RPMI8226 (cell line): ENCODE data around the gene CNNM3.
"Not testable (repeated sequence)": the region's sequence is repeated elsewhere in the genome, so short reads cannot be mapped to it uniquely, and the experiment has no call there.

Experiments
- DNase-seq: peaks from one replicate; pipeline ENCODE4 v3.0.0-alpha.2; 2015

Gene CNNM3

GRCh38 chr2:96816127-96816835, at the start of gene CNNM3:
Gene CNNM3 (plus strand): TSS chr2:96816268. CDS start chr2:96816278, 10 bp downstream.
- DNase-seq = peak; percentile 96

- no peak for DNase-seq
Measured at GRCh38 chr2:96767135-96767871, 48.8 kb upstream of the CNNM3 start.

GRCh38 chr2:96768083-96768561, 47.9 kb upstream of the CNNM3 start:
- DNase-seq = no peak

GRCh38 chr2:96769814-96770213, 46.3 kb upstream of the CNNM3 start:
- DNase-seq = no peak

GRCh38 chr2:96770442-96771202, 45.4 kb upstream of the CNNM3 start:
- no peak for DNase-seq

GRCh38 chr2:96771796-96772618, 44.1 kb upstream of the CNNM3 start:
- DNase-seq = no peak

- peak; percentile 34 for DNase-seq
Measured at GRCh38 chr2:96772903-96773671, 43.0 kb upstream of the CNNM3 start.

- DNase-seq = peak; percentile 68
Measured at GRCh38 chr2:96773922-96774321, 42.1 kb upstream of the CNNM3 start.

GRCh38 chr2:96775160-96775559, 40.9 kb upstream of the CNNM3 start:
- DNase-seq = no peak

GRCh38 chr2:96783388-96783787, 32.7 kb upstream of the CNNM3 start:
- no peak for DNase-seq

- no peak for DNase-seq
Measured at GRCh38 chr2:96787411-96787810, 28.7 kb upstream of the CNNM3 start.

- no peak for DNase-seq
Measured at GRCh38 chr2:96788442-96789244, 27.4 kb upstream of the CNNM3 start.

GRCh38 chr2:96789245-96789617, 26.8 kb upstream of the CNNM3 start:
- no peak for DNase-seq

GRCh38 chr2:96792772-96793749, 23.0 kb upstream of the CNNM3 start:
- DNase-seq = no peak

GRCh38 chr2:96795076-96795475, 21.0 kb upstream of the CNNM3 start:
- no peak for DNase-seq

- DNase-seq = not testable (repeated sequence)
Measured at GRCh38 chr2:96796497-96796896, 19.6 kb upstream of the CNNM3 start.

GRCh38 chr2:96797066-96797625, 18.9 kb upstream of the CNNM3 start:
- no peak for DNase-seq

- DNase-seq = no peak
Measured at GRCh38 chr2:96798733-96799622, 17.1 kb upstream of the CNNM3 start.
